OCI-LY7 (cell line): Measurements from ENCODE around the gene PRKN. TPM values are rescaled to one million over a fixed set of nuclear protein-coding genes. Genes with fewer than 3 reads are reported as not detected.

Source experiments
- BruUV-seq: library from RNA; stranded (reverse); fragments of 400-500 nt; replicated peaks from 2 replicates; lab custom pipeline; 2021; lab: Mats Ljungman, UMichigan
- CTCF ChIA-PET: fragments of 300-600 bp; sonication (Branson Sonifier 250); formaldehyde crosslinking; loops from one replicate; lab custom pipeline; 2022; ENCODE audit warnings: antibody characterized with exemption; ENCODE audit not compliant: unreplicated experiment; lab: Charles Lee
- POLR2A ChIA-PET: fragments of 300-600 bp; sonication (Branson Sonifier 250); formaldehyde crosslinking; loops from one replicate; lab custom pipeline; 2022; ENCODE audit warnings: antibody characterized with exemption; lab: Charles Lee
- DNase-seq: peaks from one replicate; pipeline ENCODE4 v3.0.0-alpha.2; 2015; ENCODE audit warnings: low spot score
- H2AFZ ChIP-seq: fragments of 200-600 bp; sonication (generic), shearing (Covaris generic); 2 replicates; pipeline ENCODE4 v1.6.1; 2014; ENCODE audit warnings: mild to moderate bottlenecking, antibody characterized with exemption, low read length, moderate library complexity
- H3K27ac ChIP-seq: fragments of 200-600 bp; sonication (generic); 2 replicates; pipeline ENCODE4 v1.5.1; 2014; ENCODE audit warnings: mixed run types, low read depth, mild to moderate bottlenecking, moderate library complexity, low read length, inconsistent platforms; ENCODE audit not compliant: poor library complexity, severe bottlenecking
- H3K36me3 ChIP-seq: fragments of 200-600 bp; sonication (generic); 2 replicates; pipeline ENCODE4 v1.6.1; 2014; ENCODE audit warnings: mild to moderate bottlenecking, antibody characterized with exemption, low read length, moderate library complexity, mixed read lengths; ENCODE audit not compliant: insufficient read depth
- H3K4me1 ChIP-seq: fragments of 200-600 bp; sonication (generic); 2 replicates; pipeline ENCODE4 v1.5.1; 2014; ENCODE audit warnings: mild to moderate bottlenecking, low read length; ENCODE audit not compliant: insufficient read depth, poor library complexity, severe bottlenecking
- H3K4me2 ChIP-seq: fragments of 200-600 bp; sonication (generic); 2 replicates; pipeline ENCODE4 v1.6.1; 2014; ENCODE audit warnings: mild to moderate bottlenecking, low read length
- H3K4me3 ChIP-seq: fragments of 200-600 bp; sonication (generic); 2 replicates; pipeline ENCODE4 v1.5.1; 2014; ENCODE audit warnings: mild to moderate bottlenecking, low read depth, low read length; ENCODE audit not compliant: poor library complexity, severe bottlenecking
- H3K79me2 ChIP-seq: fragments of 200-600 bp; sonication (generic); 2 replicates; pipeline ENCODE4 v1.6.1; 2016; ENCODE audit warnings: low read depth, mild to moderate bottlenecking, low read length, moderate library complexity, mixed read lengths; ENCODE audit not compliant: insufficient read depth
- H3K9me2 ChIP-seq: fragments of 200-600 bp; sonication (generic); 2 replicates; pipeline ENCODE4 v1.6.1; 2016; ENCODE audit warnings: mild to moderate bottlenecking, low read length, mixed read lengths; ENCODE audit not compliant: insufficient read depth
- H3K9me3 ChIP-seq: fragments of 200-600 bp; sonication (generic); 2 replicates; pipeline ENCODE4 v1.6.1; 2014; ENCODE audit warnings: mild to moderate bottlenecking, mixed run types, low read length, mixed read lengths
- H4K20me1 ChIP-seq: fragments of 200-600 bp; sonication (generic); 2 replicates; pipeline ENCODE4 v1.6.1; 2014; ENCODE audit warnings: mild to moderate bottlenecking, antibody characterized with exemption, low read length, moderate library complexity, mixed read lengths; ENCODE audit not compliant: insufficient read depth
- EZH2phosphoT487 ChIP-seq: fragments of 200-600 bp; sonication (generic); IDR thresholded peaks from 2 replicates; pipeline ENCODE4 v1.6.1; 2018; ENCODE audit warnings: low read depth, borderline replicate concordance, mild to moderate bottlenecking, mixed run types, antibody characterized with exemption, low read length, moderate library complexity, mixed read lengths
- intact Hi-C: fragments of 100-400 bp; cut with micrococcal nuclease; formaldehyde crosslinking; loops from one replicate; pipeline ENCODE4 v1.10.0; 2022; ENCODE audit not compliant: unreplicated experiment
- total RNA-seq, 2 experiments: library from RNA; depleted of rRNA in 1 of 2; stranded (reverse); fragments of >200 nt in 1 of 2; shearing (Covaris generic) in 1 of 2; gene quantifications; 2 replicates each; pipeline ENCODE4 v1.2.3, GENCODE V29; 2014 to 2022
- TF ChIP-seq, protein P1 (sequence below): fragments of 200-600 bp; sonication (generic); conservative IDR thresholded peaks from 2 replicates; pipeline ENCODE4 v1.5.1; 2014; ENCODE audit warnings: mild to moderate bottlenecking, antibody characterized with exemption, low read length, moderate library complexity, mixed read lengths

PRKN gene
- total RNA-seq, 2 experiments from 2014 or later = 1.3 to 2.0 TPM

GRCh38 chr6:161482517-161482858, 1245.1 kb downstream of the PRKN start:
- POLR2A ChIA-PET = interaction anchor here (0.6 to 0.7 kb wide), 2 partner anchors 12 to 44 kb away, joined by 3 read pairs; no protein-coding TSS in a partner anchor
- Histone ChIP-seq H3K36me3 (no peaks in the 10 kb centered on the region), H4K20me1 (no peaks in the 10 kb centered on the region), H3K9me3 (no peaks in the 10 kb centered on the region), H3K4me1 (no peaks in the 10 kb centered on the region), H3K4me3 (no peak overlapping the region), H2AFZ (no peak overlapping the region), H3K9me2 (no peaks in the 10 kb centered on the region), H3K27ac (no peak overlapping the region), H3K79me2 (no peaks in the 10 kb centered on the region), H3K4me2 (no peak overlapping the region)
- DNase-seq = no peak
- intact Hi-C loops = no loop called here
- no TSS peak for BruUV-seq
- CTCF ChIA-PET = no interaction called here
- TF ChIP-seq EZH2phosphoT487 = no peak
- TF ChIP-seq, protein P1, sequence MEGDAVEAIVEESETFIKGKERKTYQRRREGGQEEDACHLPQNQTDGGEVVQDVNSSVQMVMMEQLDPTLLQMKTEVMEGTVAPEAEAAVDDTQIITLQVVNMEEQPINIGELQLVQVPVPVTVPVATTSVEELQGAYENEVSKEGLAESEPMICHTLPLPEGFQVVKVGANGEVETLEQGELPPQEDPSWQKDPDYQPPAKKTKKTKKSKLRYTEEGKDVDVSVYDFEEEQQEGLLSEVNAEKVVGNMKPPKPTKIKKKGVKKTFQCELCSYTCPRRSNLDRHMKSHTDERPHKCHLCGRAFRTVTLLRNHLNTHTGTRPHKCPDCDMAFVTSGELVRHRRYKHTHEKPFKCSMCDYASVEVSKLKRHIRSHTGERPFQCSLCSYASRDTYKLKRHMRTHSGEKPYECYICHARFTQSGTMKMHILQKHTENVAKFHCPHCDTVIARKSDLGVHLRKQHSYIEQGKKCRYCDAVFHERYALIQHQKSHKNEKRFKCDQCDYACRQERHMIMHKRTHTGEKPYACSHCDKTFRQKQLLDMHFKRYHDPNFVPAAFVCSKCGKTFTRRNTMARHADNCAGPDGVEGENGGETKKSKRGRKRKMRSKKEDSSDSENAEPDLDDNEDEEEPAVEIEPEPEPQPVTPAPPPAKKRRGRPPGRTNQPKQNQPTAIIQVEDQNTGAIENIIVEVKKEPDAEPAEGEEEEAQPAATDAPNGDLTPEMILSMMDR = no peak

DNA sequence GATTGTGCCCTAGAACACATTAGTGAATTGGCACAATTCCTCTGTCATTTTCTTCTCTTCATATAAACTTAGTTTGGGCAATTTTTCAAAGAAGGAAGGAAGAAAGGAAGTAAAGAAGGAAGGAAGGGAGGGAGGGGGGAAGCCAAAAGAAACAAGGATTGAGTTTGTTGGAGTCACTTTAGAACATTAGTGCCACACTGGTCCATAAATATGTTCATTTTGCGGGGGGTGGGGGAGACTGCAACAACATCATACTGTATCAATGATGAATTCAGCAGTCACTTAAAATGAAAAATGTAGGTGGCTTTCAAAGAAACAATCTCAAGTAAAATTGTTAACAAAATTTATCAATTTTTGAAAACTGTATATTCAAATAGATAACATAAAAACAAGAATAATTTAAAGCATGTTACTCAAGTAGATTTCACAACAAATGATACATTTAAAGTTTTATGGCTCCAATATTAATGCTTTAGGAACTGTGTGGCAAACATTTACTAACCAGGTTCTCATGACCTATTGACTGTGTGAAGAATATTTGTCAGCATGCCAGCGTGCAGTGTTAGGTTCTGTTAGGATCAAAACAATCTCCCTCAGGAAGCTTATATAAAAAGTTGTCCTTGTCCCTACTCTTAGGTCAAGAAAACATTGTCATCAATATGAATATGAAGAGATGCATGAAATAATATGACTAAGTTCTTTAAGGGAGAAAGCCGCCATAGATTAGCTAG, 1245.6 kb downstream of the PRKN start:
- no peaks in the 10 kb centered on the region for H3K9me3 ChIP-seq
- no peak overlapping the region for H3K4me2 ChIP-seq
- no peaks in the 10 kb centered on the region for H4K20me1 ChIP-seq
- BruUV-seq = no TSS peak
- POLR2A ChIA-PET = interaction anchor here (0.6 kb wide), 1 partner anchor 11 kb away, joined by 3 read pairs; no protein-coding TSS in a partner anchor
- no peak overlapping the region for H2AFZ ChIP-seq
- no peak overlapping the region for H3K27ac ChIP-seq
- no peaks in the 10 kb centered on the region for H3K9me2 ChIP-seq
- no peaks in the 10 kb centered on the region for H3K79me2 ChIP-seq
- H3K36me3 ChIP-seq = no peaks in the 10 kb centered on the region
- CTCF ChIA-PET = no interaction called here
- DNase-seq = no peak
- TF ChIP-seq, protein P1 = no peak
- TF ChIP-seq EZH2phosphoT487 = no peak
- H3K4me1 ChIP-seq = no peaks in the 10 kb centered on the region
- intact Hi-C loops = no loop called here
- no peak overlapping the region for H3K4me3 ChIP-seq
